Mammary epithelial cell (primary cell): ENCODE measurements around the gene OSTM1.
"Not testable (repeated sequence)": the region's sequence is repeated elsewhere in the genome, so short reads cannot be mapped to it uniquely, and the experiment has no call there.

ENCODE experiments used
- EZH2 ChIP-seq: IDR thresholded peaks from 2 replicates; pipeline ENCODE4 v1.6.1; 2012; ENCODE audit warnings: low read length, inconsistent platforms, borderline replicate concordance
- TF ChIP-seq, protein P1 (sequence below), 2 donors: IDR thresholded peaks in 1 of 2; conservative IDR thresholded peaks in 1 of 2; 2 replicates each; pipeline ENCODE4 v1.5.1; 2011 to 2012; ENCODE audit warnings: inconsistent platforms in 2 of 2, low read length in 2 of 2, mild to moderate bottlenecking in 2 of 2, control low read depth in 1 of 2, low read depth in 1 of 2; ENCODE audit not compliant: insufficient read depth in 1 of 2; ENCODE audit errors: extremely low read depth in 1 of 2

GRCh38 chr6:108016283-108016682 is 58.3 kb downstream of the OSTM1 start:
- TF ChIP-seq, protein P1, sequence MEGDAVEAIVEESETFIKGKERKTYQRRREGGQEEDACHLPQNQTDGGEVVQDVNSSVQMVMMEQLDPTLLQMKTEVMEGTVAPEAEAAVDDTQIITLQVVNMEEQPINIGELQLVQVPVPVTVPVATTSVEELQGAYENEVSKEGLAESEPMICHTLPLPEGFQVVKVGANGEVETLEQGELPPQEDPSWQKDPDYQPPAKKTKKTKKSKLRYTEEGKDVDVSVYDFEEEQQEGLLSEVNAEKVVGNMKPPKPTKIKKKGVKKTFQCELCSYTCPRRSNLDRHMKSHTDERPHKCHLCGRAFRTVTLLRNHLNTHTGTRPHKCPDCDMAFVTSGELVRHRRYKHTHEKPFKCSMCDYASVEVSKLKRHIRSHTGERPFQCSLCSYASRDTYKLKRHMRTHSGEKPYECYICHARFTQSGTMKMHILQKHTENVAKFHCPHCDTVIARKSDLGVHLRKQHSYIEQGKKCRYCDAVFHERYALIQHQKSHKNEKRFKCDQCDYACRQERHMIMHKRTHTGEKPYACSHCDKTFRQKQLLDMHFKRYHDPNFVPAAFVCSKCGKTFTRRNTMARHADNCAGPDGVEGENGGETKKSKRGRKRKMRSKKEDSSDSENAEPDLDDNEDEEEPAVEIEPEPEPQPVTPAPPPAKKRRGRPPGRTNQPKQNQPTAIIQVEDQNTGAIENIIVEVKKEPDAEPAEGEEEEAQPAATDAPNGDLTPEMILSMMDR (conservative IDR thresholded peaks at IDR 0.05 in 1 of 2, IDR thresholded peaks at IDR 0.05 in 1 of 2; ENCODE audit: extremely low read depth in 1 of 2, insufficient read depth in 1 of 2, low read depth in 1 of 2, low read length in 2 of 2) = not testable (repeated sequence)
- not testable (repeated sequence) for TF ChIP-seq EZH2
